HEK293 (cell line): Measurements from ENCODE around the gene IL17REL.

Experiments used
- BCL11B ChIP-seq: fragments of 450-650 bp; formaldehyde crosslinking; IDR thresholded peaks from 2 replicates; pipeline ENCODE4 v1.5.1; 2016; ENCODE audit warnings: low read depth, missing biosample characterization, missing genetic modification characterization
- BCL6B ChIP-seq: fragments of 450-650 bp; formaldehyde crosslinking; IDR thresholded peaks from 2 replicates; pipeline ENCODE4 v1.5.1; 2017; ENCODE audit warnings: missing biosample characterization, missing genetic modification characterization
- GLI4 ChIP-seq: fragments of 450-650 bp; formaldehyde crosslinking; IDR thresholded peaks from 2 replicates; pipeline ENCODE4 v1.5.1; 2016; ENCODE audit warnings: missing biosample characterization, missing genetic modification characterization
- GLIS2 ChIP-seq: fragments of 450-650 bp; formaldehyde crosslinking; IDR thresholded peaks from 2 replicates; pipeline ENCODE4 v1.5.1; 2016; ENCODE audit warnings: missing biosample characterization, missing genetic modification characterization
- INSM2 ChIP-seq: fragments of 450-650 bp; formaldehyde crosslinking; IDR thresholded peaks from 2 replicates; pipeline ENCODE4 v1.5.1; 2016; ENCODE audit warnings: missing biosample characterization, missing genetic modification characterization
- KLF17 ChIP-seq: fragments of 450-650 bp; formaldehyde crosslinking; IDR thresholded peaks from 2 replicates; pipeline ENCODE4 v1.5.1; 2016; ENCODE audit warnings: missing biosample characterization, missing genetic modification characterization
- MZF1 ChIP-seq: fragments of 450-650 bp; formaldehyde crosslinking; IDR thresholded peaks from 2 replicates; pipeline ENCODE4 v1.5.1; 2017; ENCODE audit warnings: missing biosample characterization, missing genetic modification characterization, borderline replicate concordance
- OVOL3 ChIP-seq: fragments of 450-650 bp; formaldehyde crosslinking; IDR thresholded peaks from 2 replicates; pipeline ENCODE4 v1.5.1; 2016; ENCODE audit warnings: missing biosample characterization, missing genetic modification characterization
- REPIN1 ChIP-seq: fragments of 450-650 bp; formaldehyde crosslinking; IDR thresholded peaks from 2 replicates; pipeline ENCODE4 v1.5.1; 2017; ENCODE audit warnings: missing biosample characterization, missing genetic modification characterization, low read depth
- WT1 ChIP-seq: fragments of 450-650 bp; formaldehyde crosslinking; IDR thresholded peaks from 2 replicates; pipeline ENCODE4 v1.5.1; 2016; ENCODE audit warnings: missing biosample characterization, missing genetic modification characterization
- ZBTB48 ChIP-seq: fragments of 450-650 bp; formaldehyde crosslinking; IDR thresholded peaks from 2 replicates; pipeline ENCODE4 v1.5.1; 2016; ENCODE audit warnings: missing biosample characterization, missing genetic modification characterization
- ZNF146 ChIP-seq: fragments of 450-650 bp; formaldehyde crosslinking; IDR thresholded peaks from 2 replicates; pipeline ENCODE4 v1.5.1; 2016; ENCODE audit warnings: missing biosample characterization, missing genetic modification characterization
- ZNF148 ChIP-seq: fragments of 450-650 bp; formaldehyde crosslinking; IDR thresholded peaks from 2 replicates; pipeline ENCODE4 v1.5.0; 2017; ENCODE audit warnings: missing biosample characterization, missing genetic modification characterization, borderline replicate concordance
- ZNF19 ChIP-seq: fragments of 450-650 bp; formaldehyde crosslinking; IDR thresholded peaks from 2 replicates; pipeline ENCODE4; 2016; ENCODE audit warnings: missing biosample characterization, missing genetic modification characterization, low read depth
- ZNF23 ChIP-seq: fragments of 450-650 bp; formaldehyde crosslinking; IDR thresholded peaks from 2 replicates; pipeline ENCODE4 v1.5.1; 2016; ENCODE audit warnings: missing biosample characterization, missing genetic modification characterization, borderline replicate concordance
- ZNF302 ChIP-seq: fragments of 450-650 bp; formaldehyde crosslinking; IDR thresholded peaks from 2 replicates; pipeline ENCODE4 v1.5.1; 2016; ENCODE audit warnings: missing biosample characterization, missing genetic modification characterization, low read depth
- ZNF335 ChIP-seq: fragments of 450-650 bp; formaldehyde crosslinking; conservative IDR thresholded peaks from 2 replicates; pipeline ENCODE4 v1.5.1; 2016; ENCODE audit warnings: missing biosample characterization, missing genetic modification characterization
- ZNF48 ChIP-seq: fragments of 450-650 bp; formaldehyde crosslinking; IDR thresholded peaks from 2 replicates; pipeline ENCODE4 v1.5.1; 2016; ENCODE audit warnings: missing biosample characterization, missing genetic modification characterization
- ZNF488 ChIP-seq: fragments of 450-650 bp; formaldehyde crosslinking; IDR thresholded peaks from 2 replicates; pipeline ENCODE4 v1.5.1; 2016; ENCODE audit warnings: missing biosample characterization, missing genetic modification characterization
- ZNF510 ChIP-seq: fragments of 450-650 bp; formaldehyde crosslinking; IDR thresholded peaks from 2 replicates; pipeline ENCODE4 v1.5.1; 2018; ENCODE audit warnings: mild to moderate bottlenecking, missing genetic modification characterization, missing biosample characterization; ENCODE audit not compliant: insufficient replicate concordance
- ZNF513 ChIP-seq: fragments of 450-650 bp; IDR thresholded peaks from 2 replicates; pipeline ENCODE4 v1.5.1; 2018; ENCODE audit warnings: missing biosample characterization, missing genetic modification characterization
- ZNF514 ChIP-seq: fragments of 450-650 bp; formaldehyde crosslinking; IDR thresholded peaks from 2 replicates; pipeline ENCODE4 v1.5.1; 2016; ENCODE audit warnings: missing biosample characterization, missing genetic modification characterization
- ZNF521 ChIP-seq: fragments of 450-650 bp; formaldehyde crosslinking; IDR thresholded peaks from 2 replicates; pipeline ENCODE4 v1.5.1; 2017; ENCODE audit warnings: missing biosample characterization, mild to moderate bottlenecking, missing genetic modification characterization
- ZNF596 ChIP-seq: fragments of 450-650 bp; IDR thresholded peaks from 2 replicates; pipeline ENCODE4 v1.5.0; 2018; ENCODE audit warnings: missing biosample characterization, mild to moderate bottlenecking, missing genetic modification characterization, moderate library complexity
- ZNF701 ChIP-seq: fragments of 450-650 bp; formaldehyde crosslinking; IDR thresholded peaks from 2 replicates; pipeline ENCODE4 v1.5.1; 2016; ENCODE audit warnings: missing biosample characterization, missing genetic modification characterization
- ZNF747 ChIP-seq: fragments of 450-650 bp; formaldehyde crosslinking; IDR thresholded peaks from 2 replicates; pipeline ENCODE4 v1.5.1; 2016; ENCODE audit warnings: missing biosample characterization, missing genetic modification characterization
- ZNF76 ChIP-seq: fragments of 450-650 bp; formaldehyde crosslinking; IDR thresholded peaks from 2 replicates; pipeline ENCODE4; 2016; ENCODE audit warnings: low read depth, missing biosample characterization, missing genetic modification characterization, borderline replicate concordance
- ZNF791 ChIP-seq: fragments of 450-650 bp; formaldehyde crosslinking; IDR thresholded peaks from 2 replicates; pipeline ENCODE4 v1.5.1; 2016; ENCODE audit warnings: missing biosample characterization, missing genetic modification characterization
- ZNF843 ChIP-seq: fragments of 450-650 bp; formaldehyde crosslinking; IDR thresholded peaks from 2 replicates; pipeline ENCODE4 v1.5.1; 2016; ENCODE audit warnings: missing biosample characterization, missing genetic modification characterization
- ZSCAN16 ChIP-seq: fragments of 450-650 bp; formaldehyde crosslinking; IDR thresholded peaks from 2 replicates; pipeline ENCODE4 v1.5.1; 2016; ENCODE audit warnings: missing biosample characterization, missing genetic modification characterization

Gene IL17REL

GRCh38 chr22:49973018-49973961 lies 39.3 kb downstream of the IL17REL start (continued):
- TF ChIP-seq BCL6B, result peak; percentile 34; the same call in 1 of the 2 replicates
- no peak for TF ChIP-seq ZNF843 (tag by site-specific recombination)
- no peak for TF ChIP-seq KLF17
- no peak for TF ChIP-seq REPIN1
- no peak for TF ChIP-seq GLI4
- TF ChIP-seq ZNF19 (tag by site-specific recombination), result no peak
- TF ChIP-seq GLIS2 (tag by site-specific recombination), result no peak
- no peak; the same call in 1 of the 2 replicates for TF ChIP-seq OVOL3 (tag by site-specific recombination)
- TF ChIP-seq ZNF335 (tag by site-specific recombination), result no peak
- TF ChIP-seq ZNF701 (tag by site-specific recombination), result no peak
- 0 out of 2 replicates have a peak, but pooled peaks have one; percentile 5 for TF ChIP-seq WT1
- TF ChIP-seq ZNF23 (tag by site-specific recombination), result no peak
- no peak; the same call in none of the 2 replicates for TF ChIP-seq INSM2 (tag by site-specific recombination)
- TF ChIP-seq ZNF302, result no peak
- TF ChIP-seq ZNF148 (tag by site-specific recombination), result 0 out of 2 replicates have a peak, but pooled peaks have one; percentile 68
- no peak for TF ChIP-seq ZBTB48 (tag by site-specific recombination)
- TF ChIP-seq ZNF791, result no peak
- TF ChIP-seq ZSCAN16 (tag by site-specific recombination), result no peak; the same call in 1 of the 2 replicates
- no peak for TF ChIP-seq BCL11B (tag by site-specific recombination)
- TF ChIP-seq ZNF488, result peak; percentile 50; the same call in 1 of the 2 replicates
- peak; percentile 34; the same call in 1 of the 2 replicates for TF ChIP-seq ZNF514 (tag by site-specific recombination)
- no peak for TF ChIP-seq ZNF510 (tag by site-specific recombination)
- no peak; the same call in 1 of the 2 replicates for TF ChIP-seq ZNF146
- TF ChIP-seq ZNF521 (tag by site-specific recombination), result peak; percentile 82; the same call in 1 of the 2 replicates
- no peak; the same call in 1 of the 2 replicates for TF ChIP-seq ZNF76
- no peak for TF ChIP-seq ZNF596
- no peak for TF ChIP-seq ZNF48
- TF ChIP-seq ZNF513 (tag by site-specific recombination), result no peak
- no peak for TF ChIP-seq MZF1
- TF ChIP-seq ZNF747 (tag by site-specific recombination), result no peak
